Spleen (tissue), 7 donors: ENCODE measurements around the gene TAP1.

Experiments
- CTCF ChIP-seq, 11 experiments: fragments of 200-600 bp in 7 of 11; fragments of 450-650 bp in 4 of 11; sonication (generic) in 4 of 11; IDR thresholded peaks in 8 of 11; conservative IDR thresholded peaks in 3 of 11; 1 replicate in 7 of 11; 2 replicates in 4 of 11; pipeline versions ENCODE4 v1.4.0 to v1.8.0; 2016 to 2021; ENCODE audit warnings: antibody characterized with exemption in 11 of 11, inconsistent platforms in 4 of 11, mild to moderate bottlenecking in 1 of 11
- POLR2AphosphoS5 ChIP-seq, 3 donors: sonication (generic); formaldehyde crosslinking; IDR thresholded peaks; one replicate each; pipeline ENCODE4 v1.5.1; 2017; ENCODE audit warnings: antibody characterized with exemption in 3 of 3
- donor health status: DM: no; HTN: no; CAD: no; lungs with moderate emphysema.
- donor health status: DM: no; HTN: no; CAD: no.
- donor health status: DM: no; HTN: no; CAD: no.

- TF ChIP-seq POLR2AphosphoS5 (IDR thresholded peaks at IDR 0.05), result no peak
- TF ChIP-seq CTCF (IDR thresholded peaks at IDR 0.05 in 8 of 11, conservative IDR thresholded peaks at IDR 0.05 in 3 of 11), result no peak
Observed at GRCh38 chr6:32858194-32858593, 4.7 kb upstream of the TAP1 start.
